GM19395 (cell line): Measurements from ENCODE around the gene NLRP3.

Experiments used
- ATAC-seq: cut with Tn5 transposase; IDR thresholded peaks from one replicate; pipeline ENCODE4 v1.9.1; 2021; ENCODE audit warnings: mild to moderate bottlenecking, moderate library complexity; ENCODE audit not compliant: unreplicated experiment

The NLRP3 gene

DNA sequence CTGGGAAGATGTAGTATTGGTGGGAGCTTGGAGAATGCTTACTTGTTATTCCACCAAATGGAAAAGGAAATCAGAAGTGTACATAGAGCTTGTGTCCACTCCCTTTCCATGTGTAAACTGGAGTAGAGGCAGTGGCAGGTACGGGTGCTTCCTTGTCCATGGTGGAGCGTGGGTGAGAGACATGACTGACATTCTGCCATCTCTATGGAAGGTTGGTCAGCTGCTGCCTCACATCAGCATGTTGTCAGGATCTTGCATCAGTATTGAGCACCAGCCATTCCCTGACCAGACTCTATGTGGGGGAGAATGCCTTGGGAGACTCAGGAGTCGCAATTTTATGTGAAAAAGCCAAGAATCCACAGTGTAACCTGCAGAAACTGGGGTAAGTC lies 19.8 kb downstream of the NLRP3 start:
- no peak for ATAC-seq

DNA sequence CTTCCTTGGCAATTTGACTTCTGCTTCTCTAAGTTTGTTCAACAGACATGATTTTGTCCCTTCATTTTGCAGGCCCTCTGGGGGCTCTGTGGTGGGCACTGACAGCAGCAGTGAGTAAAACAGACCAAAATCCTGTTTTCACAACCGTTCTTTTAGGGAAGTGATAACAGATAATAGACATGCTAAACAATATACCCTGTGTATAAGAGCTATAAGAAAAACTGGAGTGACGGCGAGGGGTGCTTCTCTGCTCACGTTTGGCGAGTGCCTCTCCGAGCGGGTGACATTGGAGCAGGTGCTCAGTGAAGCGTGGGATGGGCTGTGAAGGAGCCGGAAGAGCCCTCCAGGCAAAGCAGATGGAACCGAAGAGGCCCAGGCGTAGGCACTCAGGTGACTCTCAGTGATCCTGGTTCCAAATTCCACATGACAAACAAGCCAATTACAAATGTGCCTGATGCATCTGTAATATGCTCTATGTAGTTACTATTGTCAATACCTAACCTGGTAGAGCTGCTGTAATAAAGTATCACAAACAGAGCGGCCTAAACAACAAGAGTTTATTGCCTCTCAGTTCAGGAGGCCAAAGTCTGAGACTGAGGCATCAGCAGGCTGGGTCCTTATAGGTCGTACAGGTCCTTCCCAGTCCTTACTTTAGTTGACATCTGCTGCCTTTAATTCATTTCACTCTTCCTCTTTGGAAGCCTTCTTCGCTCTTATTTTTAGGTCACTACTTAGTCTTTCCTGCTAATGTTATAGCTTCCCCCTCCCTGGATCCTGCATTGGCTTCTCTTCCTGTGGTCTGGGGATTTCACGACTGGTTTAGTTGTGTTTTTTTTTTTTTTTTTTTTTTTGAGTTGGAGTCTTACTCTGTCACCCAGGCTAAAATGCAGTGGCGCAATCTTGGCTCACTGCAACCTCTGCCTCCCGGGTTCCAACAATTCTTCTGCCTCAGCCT lies 21.9 kb downstream of the NLRP3 start:
- ATAC-seq, result no peak

DNA sequence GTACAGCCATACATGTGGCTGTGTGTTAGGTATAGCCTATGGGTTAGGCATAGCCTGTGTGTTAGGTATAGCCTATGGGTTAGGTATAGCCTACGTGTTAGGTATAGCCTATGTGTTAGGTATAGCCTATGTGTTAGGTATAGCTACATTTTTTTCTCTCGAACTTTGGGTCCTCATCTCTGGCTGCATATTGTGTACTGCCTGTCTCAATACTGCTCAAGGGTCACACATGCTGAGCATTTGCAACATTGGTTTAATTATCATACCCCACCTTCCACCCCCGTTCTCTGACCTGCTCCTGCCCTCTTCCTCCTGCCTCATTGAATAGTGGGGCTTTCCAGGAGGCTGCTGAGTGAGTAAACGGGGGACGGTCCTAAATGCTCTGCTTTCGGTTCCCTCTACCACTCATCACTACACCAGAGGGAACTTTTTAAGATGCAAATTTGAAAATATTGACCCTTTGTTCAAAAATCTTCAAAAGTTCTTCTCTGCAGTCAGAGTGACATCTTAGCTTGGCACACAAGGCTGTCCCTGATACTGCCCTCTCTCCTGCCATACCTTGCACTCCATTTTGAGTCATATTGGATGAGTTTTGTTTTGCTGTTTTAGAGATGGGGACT lies 24.1 kb downstream of the NLRP3 start:
- peak; percentile 97 for ATAC-seq

DNA sequence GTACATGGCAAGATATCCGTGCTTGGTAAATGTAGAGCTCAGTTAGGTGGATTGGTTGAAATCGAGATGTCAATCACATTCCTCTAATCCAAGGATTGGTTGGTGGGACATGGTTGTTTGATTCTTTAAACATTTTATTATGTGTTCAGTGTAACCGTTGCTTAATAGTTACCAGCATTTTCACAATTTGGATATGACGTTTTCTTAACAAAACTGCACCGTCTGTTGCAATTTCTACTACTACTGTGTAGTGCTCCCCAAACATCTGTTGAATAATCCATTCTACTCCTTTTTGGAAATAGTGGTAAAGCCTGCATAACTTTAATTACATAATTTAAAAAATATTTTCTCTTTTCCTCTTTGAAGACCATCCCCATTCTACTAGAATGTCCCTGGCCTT lies 25.6 kb downstream of the NLRP3 start:
- no peak for ATAC-seq

DNA sequence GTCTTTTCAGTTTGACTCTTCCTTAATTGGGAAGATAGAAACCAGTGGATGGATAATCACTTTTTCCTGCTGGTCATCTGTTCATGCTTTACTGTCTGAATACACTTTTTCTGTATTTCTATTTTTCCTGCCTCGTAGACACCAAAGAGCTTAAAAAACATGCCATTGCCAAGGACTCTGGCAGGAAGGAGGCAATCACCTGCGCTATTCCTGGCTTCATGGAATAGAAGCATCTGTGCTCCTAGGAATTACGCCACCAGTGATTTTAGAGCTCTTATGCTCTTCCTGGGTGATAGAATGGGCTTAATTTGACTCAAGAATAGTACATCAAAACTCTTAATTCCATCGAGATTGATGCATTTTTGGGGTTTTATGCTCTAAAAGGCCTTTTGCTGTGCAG lies 26.2 kb downstream of the NLRP3 start:
- ATAC-seq, result no peak

DNA sequence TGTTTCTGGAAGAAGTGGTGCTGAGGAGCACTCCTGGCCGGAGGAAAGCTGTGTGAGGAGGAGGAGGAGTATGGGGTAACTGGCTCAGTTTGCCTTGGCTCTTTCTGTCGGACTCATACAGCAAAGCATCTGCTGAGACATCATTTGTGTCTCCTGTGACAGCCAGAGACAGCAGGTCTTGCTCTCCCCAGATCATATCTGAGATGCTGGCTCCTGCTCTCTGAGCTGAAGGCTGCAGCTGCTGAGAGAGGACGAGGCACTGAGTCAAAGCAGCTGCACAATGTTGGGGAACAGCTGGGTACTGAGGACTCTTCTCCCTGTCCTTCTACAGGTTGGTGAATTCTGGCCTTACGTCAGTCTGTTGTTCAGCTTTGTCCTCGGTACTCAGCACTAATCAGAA lies 27.7 kb downstream of the NLRP3 start:
- no peak for ATAC-seq

DNA sequence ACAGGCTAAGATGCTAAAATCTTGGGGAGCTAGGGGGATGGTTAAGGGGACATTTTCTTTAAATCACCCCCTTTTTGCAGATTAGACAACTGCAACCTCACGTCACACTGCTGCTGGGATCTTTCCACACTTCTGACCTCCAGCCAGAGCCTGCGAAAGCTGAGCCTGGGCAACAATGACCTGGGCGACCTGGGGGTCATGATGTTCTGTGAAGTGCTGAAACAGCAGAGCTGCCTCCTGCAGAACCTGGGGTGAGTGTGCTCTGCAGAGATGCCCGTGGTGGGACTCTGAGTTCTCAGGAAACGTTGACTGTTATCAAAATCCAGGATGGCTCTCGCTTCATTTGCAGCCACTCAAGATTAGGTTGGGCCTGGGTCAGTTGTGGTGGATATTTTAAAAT lies 28.6 kb downstream of the NLRP3 start:
- no peak for ATAC-seq

DNA sequence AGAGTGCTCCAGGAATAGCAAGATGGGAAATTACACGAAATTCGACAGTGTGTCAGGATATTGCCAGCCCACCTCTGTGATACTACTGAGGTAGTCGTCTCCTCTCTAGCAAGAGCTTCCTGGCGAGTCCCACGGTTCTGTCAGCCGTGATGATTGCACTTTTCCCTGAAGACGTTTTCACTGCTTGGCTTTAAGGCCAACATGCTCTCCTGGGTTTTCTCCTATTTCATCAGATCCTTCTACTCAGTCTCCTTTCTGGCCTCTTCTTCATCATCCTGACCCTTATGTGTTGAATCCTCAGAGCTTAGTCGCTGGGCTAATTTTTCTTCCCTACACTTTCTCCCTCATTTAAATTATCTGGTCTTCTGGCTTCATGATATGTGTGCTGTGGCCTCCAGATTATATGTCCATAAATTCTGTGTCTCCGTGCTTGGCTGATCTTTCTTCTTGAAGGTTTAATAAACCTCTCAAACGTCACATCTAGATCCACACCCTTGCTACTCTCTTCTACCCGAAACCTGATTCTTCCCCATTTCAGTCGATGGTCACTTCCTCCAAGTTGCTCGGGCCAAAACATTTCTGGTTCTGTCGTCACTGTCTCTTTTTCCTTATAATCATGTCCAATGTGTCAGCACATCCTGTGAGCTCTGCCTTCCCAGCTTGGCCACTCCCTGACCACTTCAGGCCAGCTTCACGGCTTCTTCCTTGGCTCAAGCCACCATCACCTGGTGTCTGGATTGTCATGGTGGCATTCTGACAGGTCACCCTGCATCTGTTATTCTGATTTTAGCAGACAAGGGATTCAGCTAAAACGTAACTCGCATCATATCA lies 29.8 kb downstream of the NLRP3 start:
- ATAC-seq, result no peak

DNA sequence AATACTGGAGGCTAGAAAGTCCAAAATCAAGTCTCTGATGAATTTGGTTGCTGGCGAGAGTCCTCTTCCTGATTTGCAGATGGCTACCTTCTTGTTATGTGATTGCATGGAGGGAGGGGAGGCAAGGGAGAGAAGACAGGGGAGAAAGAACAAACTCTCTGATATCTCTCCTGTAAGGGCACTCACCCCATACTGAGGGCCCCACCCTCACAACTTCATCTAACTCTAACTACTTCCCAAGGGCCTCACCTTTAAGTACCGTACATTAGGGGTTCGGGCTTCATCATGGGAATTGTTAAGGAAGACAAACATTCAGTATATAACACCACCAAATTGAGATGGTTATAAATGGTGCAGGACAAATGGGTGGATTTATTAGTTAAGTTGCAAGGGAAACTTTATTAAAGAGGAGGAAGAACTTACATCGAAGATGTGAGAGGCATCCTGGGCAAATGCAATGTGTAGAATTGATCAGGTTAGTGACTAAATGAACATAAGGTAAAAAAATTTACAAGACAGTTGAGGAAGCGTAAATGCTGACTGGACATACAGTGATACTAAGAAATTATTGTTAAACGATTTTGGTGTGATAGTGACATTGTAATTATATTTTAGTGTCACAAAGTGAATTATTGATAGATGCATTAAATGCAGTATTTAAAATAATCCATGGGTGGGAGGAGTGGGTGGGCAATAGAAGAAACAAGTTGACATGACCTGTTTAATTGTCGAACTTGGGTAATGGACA lies 31.4 kb downstream of the NLRP3 start:
- no peak for ATAC-seq

DNA sequence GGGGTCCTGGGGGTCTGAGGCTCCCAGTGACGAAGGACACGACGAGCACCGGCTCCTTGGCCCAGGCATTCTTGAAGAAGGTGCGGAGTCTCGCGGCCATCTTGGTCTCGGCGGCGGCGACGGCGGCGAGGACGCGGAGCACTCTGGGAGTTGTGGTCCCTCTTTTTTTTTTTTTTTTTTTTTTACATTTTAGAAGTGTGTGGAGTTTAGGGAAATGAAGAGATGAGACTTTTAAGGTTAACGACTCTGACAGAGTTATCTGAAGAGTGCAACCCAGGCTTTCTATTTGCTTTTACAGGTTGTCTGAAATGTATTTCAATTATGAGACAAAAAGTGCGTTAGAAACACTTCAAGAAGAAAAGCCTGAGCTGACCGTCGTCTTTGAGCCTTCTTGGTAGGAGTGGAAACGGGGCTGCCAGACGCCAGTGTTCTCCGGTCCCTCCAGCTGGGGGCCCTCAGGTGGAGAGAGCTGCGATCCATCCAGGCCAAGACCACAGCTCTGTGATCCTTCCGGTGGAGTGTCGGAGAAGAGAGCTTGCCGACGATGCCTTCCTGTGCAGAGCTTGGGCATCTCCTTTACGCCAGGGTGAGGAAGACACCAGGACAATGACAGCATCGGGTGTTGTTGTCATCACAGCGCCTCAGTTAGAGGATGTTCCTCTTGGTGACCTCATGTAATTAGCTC lies 32.3 kb downstream of the NLRP3 start:
- ATAC-seq, result no peak

DNA sequence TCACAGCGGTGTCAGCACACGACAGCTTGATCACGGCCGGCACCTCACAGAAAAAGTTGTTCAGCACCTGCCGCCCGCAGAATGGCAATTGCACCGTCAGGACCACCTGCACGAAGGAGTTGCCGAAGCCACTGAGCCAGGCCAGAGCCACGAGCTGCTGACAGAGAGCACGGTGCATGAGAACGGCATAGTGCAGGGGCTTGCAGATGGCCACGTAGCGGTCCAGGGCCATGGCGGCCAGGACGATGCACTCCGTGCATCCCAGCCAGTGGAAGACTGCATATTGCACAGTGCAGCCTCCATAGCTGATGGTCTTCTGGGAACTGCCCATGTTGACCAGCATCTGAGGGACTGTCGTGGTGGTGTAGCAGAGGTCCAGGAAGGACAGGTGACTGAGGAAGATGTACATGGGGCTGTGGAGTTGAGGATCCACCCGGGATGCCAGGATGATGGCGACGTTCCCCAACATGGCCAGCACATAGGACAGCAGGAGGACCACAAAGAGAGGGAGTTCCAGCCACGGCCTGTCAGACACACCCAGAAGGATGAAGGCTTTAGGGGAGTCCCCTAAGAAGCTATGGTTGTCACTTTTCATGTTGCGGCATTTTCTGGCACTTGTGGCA lies 35.5 kb downstream of the NLRP3 start:
- no peak for ATAC-seq

DNA sequence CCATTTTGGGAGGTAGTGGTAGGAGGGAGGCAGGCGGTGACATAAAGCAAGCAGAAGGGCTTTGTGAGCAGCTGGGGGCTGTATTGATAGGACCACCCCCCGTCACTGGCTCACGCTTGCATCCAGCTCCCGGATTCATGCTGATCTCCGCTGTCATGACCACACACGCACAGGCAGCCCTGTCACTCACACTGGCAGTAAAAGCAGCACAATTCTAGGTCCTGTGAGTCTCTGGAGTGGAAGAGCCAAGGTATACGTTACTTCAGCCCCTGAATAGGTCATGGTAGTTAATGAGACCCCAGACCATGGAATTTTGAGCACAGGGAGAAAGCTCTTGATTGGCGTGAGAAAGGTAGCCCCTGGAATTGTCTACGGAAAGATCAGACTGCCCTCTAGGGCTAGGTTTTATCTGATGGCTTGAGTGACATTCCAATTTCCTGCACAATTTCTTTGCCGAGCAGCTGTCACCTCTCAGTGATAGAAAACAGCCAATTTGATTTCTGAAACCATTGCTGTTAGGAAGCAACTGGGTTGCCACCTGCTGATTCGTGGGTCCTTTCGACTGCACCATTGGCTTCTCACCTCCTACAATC lies 36.6 kb downstream of the NLRP3 start:
- no peak for ATAC-seq

DNA sequence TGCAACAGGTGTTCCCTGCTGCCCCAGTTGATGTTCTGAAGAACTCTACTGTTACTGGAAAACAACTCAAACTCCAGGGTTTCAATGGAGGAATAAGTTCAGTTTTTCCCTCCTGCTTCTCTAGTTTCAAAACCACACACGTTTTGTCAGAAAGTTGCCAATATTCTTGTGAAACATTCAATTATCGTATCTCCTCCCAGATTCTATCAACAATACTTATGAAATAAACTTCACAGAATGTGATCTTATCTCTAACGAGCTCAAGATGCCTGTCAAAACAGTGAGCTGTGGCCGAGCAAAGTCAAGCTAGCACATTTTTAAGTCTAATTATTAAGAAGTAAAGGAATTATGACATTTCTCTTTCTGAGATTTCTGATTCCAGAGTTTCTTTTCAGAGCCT lies 37.3 kb downstream of the NLRP3 start:
- ATAC-seq, result no peak

DNA sequence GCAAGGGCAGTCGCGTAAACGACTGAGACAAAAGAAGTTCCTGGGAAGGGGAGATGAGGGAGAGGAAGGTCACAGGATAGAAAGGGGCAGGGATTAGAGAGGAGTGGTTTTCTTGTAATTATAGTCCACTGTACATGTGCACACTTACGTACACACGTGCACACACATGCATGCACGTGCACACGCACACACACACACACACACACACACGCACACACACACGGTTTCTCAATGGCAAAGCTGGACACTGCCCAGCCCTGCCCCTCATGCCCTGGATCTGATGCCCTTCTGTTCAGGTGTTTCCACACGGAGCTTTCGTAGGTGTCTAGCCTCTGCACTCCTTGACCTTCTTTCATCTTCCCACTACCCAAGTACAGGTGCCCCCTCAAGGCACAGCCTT lies 38.0 kb downstream of the NLRP3 start:
- no peak for ATAC-seq

DNA sequence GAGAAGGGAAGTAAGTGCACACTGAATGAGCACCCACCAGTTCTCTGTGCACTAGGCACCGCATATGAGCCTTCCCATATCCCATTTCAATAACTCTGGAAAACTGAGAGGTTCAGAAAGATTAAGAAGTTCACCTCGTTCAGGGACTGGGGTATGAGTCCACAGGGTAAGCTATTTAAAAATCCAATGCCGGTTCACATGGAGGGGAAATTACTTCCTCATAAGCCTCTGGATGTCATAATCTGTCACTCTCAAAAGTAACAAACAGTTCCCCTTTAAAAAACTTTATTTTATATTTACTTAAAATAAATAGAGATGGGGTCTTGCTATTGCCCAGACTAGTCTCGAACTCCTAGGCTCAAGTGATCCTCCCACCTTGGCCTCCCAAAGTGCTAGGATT lies 40.0 kb downstream of the NLRP3 start:
- no peak for ATAC-seq

DNA sequence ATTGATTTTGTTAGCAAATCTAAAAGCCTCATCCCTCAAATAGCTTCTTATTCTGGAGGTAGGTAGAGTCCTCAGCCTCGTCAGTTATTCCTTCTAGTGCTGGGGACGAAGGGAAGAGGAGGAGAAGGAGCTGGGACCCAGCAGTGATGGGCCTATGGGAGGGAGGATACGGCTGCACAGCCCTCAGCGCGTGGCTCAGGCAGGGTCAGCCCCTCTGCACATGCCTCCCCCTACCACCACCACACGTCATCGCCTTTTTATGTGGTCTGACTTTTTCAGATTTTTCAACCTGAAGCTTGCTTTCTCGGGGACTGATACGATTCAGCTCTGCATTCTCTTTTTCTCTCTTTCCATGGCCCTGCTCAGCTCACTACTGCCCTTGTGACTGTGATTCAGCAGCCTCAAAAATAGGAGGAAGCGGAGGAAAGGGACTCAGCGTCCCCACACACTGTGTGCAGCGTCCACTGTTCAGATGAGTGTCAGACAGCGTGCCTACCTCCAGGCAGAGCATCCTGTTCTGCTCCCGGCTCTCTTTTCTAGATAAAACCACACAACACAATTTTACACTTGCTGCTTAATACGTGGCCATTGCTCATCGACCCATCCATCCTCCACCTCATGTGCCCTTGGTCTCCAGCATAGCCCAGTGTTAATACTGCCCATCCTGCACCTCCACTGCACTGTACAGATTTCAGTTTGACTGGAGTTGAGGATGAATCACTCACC lies 41.1 kb downstream of the NLRP3 start:
- ATAC-seq, result no peak

DNA sequence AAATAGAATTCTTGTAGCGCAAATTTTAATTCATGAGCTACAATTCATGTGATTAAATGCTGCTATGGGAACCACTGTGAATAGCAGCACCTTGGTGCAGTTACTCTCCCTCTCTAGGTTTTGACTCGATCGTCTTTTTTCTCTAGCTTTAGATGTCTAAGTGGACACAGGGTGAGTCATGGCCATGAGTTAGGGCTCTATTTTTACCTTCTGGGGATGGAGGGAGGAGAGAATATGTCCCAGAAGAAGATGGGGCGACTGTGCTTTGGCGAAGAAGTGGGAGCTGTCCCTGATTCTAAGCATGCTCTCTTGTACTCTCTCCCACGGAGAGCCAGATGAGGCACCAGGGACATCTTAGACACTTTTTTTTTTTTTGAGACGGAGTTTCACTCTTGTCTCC lies 43.5 kb downstream of the NLRP3 start:
- no peak for ATAC-seq

DNA sequence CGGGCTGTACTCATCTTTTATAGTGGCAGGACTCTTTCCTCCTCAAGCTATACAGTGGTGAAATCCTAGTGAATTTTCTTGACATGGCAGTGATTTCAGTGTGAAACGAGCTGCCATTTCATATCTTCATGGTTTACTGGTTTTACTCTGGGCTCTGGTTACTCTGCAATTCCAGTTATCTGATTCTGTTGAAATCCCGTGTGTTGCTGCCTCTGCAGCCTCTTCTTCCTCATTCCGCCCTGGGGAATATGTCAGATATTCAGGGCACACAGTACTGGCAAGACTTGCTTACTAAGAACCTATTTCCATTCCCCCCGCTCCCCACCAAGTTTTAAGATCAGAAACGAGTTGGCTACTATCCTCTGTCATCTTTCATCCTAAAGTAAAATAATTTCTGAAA lies 49.8 kb downstream of the NLRP3 start:
- no peak for ATAC-seq

DNA sequence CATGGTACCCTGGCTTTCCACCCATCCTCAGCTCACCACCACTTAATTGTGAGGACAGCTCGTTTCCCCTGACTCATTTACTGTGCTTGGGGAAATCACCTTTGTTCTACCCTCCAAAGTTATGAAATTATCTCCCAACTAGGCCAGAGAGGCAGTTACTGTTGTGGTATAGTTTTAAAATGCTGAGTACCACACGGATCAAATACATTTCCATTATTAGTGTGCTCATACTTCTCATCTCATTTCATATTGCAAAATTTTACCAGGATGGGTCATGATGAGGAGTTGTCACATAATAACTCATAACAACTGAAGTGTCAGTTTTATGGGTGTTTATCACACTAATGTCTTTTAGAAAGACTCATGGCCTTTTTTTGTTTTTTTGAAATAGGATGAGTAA lies 51.2 kb downstream of the NLRP3 start:
- ATAC-seq, result no peak
